Activated CD8-positive, alpha-beta memory T cell treated with anti-CD3 and anti-CD28 coated beads for 1 hour (primary cell): ENCODE data around the gene TLCD1.
"Not testable (repeated sequence)": the region's sequence is repeated elsewhere in the genome, so short reads cannot be mapped to it uniquely, and the experiment has no call there.

Source experiments
- DNase-seq, 2 donors: peaks; one replicate each; pipeline ENCODE4 v3.0.0-alpha.2; 2020; ENCODE audit warnings: low read depth in 1 of 2; ENCODE audit errors: extremely low read depth in 1 of 2

TLCD1 gene

GRCh38 chr17:28747051-28747691 lies 21.1 kb upstream of the TLCD1 start:
- no peak for DNase-seq

GRCh38 chr17:28746611-28747050 lies 20.6 kb upstream of the TLCD1 start:
- no peak for DNase-seq

GRCh38 chr17:28745786-28746411 lies 19.9 kb upstream of the TLCD1 start:
- DNase-seq: no peak

- DNase-seq: no peak
Measured at GRCh38 chr17:28744972-28745785, 19.1 kb upstream of the TLCD1 start.

GRCh38 chr17:28744104-28744971 lies 18.3 kb upstream of the TLCD1 start:
- peak in 1 of 2 donors; percentile 54 for DNase-seq

- DNase-seq: peak in 1 of 2 donors; percentile 60
Measured at GRCh38 chr17:28743243-28744103, 17.4 kb upstream of the TLCD1 start, which contains the start of gene TRAF4. Gene TRAF4, plus strand, starts transcription at chr17:28744011. Its CDS starts 102 bp downstream, at chr17:28744113.

GRCh38 chr17:28741358-28742349 lies 15.6 kb upstream of the TLCD1 start:
- no peak for DNase-seq

- no peak for DNase-seq
Measured at GRCh38 chr17:28740406-28741357, 14.6 kb upstream of the TLCD1 start.

DNA sequence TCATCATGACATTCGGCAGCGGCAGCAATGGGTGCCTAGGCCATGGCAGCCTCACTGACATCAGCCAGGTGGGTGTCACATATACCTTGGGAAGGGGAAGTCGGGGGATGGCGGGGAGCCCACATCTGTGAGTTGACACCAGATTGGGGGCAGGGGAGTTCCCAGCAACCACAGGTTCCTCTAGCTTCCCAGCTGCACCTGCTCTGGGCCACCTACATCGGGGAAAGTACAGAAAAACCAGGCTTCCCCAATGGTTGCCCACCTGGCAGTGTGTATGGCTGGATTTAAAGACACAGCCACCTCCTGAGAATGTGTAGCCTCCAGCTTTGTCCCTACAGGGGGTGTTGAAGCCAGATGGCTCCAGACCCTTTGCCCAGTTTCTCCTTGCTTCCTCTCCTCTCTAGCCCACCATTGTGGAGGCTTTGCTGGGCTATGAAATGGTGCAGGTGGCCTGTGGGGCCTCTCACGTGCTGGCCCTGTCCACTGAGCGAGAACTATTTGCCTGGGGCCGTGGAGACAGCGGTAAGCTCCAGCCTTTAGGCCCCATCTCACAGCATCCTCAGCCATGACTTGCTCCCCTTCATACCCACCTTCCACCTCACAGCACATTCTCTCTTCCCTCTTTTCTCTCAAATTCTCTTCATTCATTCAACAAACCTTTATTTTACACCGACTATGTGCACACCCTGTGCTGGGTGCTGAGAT lies 12.8 kb upstream of the TLCD1 start:
- DNase-seq: no peak

DNA sequence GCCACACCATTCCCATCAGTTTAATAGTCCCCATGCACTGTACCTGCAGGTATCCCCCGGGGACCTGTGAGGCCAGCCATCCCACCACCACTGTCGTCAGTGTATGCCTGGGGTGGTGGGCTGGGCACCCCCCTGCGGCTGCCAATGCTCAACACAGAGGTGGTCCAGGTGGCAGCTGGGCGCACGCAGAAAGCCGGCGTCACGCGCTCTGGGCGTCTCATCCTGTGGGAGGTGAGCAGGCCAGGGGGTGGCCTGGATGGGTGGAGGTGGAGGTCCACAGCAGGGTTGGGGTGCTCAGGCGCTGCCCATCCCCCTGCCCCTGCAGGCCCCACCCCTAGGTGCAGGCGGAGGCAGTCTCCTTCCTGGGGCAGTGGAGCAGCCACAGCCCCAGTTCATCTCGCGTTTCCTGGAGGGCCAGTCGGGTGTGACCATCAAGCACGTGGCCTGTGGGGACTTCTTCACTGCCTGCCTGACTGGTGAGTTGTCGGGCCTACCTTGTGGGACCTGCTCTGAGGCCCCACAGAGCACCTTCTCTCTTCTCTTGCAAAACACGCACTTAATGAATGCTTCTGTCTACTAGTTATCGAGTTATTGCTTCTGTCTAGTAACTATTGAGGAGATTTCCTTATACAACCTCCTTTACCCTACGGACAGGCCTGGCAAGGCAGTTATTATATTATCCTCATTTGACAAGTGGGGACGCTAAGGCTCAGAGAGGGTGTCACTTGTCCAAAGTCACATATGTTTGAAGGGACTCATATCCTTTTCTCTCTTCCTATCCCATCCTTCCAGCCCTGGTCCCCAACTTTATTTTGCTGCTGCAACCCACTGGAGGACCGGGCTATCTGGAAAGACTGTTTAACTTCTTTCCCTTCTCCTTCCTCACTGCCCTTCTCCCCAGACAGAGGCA lies 12.0 kb upstream of the TLCD1 start:
- DNase-seq: no peak

DNA sequence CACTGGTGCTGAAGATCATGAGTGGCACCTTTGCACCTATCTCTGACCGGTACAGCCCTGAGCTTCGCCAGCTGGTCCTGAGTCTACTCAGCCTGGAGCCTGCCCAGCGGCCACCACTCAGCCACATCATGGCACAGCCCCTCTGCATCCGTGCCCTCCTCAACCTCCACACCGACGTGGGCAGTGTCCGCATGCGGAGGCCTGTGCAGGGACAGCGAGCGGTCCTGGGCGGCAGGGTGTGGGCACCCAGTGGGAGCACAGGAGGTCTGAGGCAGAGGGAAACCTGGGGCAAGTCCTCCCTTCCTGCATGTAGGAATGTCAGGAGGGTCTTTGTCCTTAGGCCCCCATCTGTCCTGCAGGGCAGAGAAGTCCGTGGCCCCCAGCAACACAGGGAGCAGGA lies 11.3 kb upstream of the TLCD1 start:
- no peak for DNase-seq

- not testable (repeated sequence) for DNase-seq
Measured at GRCh38 chr17:28735913-28736769, 10.1 kb upstream of the TLCD1 start.

GRCh38 chr17:28735242-28735722 lies 9.2 kb upstream of the TLCD1 start:
- DNase-seq: no peak

DNA sequence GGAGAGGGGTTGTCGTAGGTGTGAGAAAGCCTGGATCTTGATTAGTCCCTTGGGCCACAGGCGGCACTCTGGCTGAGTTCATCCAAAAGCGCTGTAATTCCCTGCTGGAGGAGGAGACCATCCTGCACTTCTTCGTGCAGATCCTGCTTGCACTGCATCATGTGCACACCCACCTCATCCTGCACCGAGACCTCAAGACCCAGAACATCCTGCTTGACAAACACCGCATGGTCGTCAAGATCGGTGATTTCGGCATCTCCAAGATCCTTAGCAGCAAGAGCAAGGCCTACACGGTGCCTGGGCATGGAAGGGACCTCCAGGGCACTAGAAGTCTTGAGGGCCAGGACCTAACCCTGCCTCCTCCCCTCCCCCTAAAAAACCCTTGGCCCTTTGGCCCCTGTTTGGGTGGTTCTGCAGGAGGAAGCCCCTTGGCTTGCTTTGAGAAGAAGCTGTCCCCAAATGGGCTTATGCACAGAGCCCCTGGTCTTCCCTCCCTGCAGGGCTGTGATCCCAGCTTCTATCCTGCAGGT lies 8.7 kb upstream of the TLCD1 start:
- no peak for DNase-seq

GRCh38 chr17:28733346-28733745 lies 7.3 kb upstream of the TLCD1 start:
- DNase-seq: no peak
